ENCODE measurements around the gene ABCB8.
"Not testable (repeated sequence)": the region's sequence is repeated elsewhere in the genome, so short reads cannot be mapped to it uniquely, and the experiment has no call there.

ABCB8 gene

DNA sequence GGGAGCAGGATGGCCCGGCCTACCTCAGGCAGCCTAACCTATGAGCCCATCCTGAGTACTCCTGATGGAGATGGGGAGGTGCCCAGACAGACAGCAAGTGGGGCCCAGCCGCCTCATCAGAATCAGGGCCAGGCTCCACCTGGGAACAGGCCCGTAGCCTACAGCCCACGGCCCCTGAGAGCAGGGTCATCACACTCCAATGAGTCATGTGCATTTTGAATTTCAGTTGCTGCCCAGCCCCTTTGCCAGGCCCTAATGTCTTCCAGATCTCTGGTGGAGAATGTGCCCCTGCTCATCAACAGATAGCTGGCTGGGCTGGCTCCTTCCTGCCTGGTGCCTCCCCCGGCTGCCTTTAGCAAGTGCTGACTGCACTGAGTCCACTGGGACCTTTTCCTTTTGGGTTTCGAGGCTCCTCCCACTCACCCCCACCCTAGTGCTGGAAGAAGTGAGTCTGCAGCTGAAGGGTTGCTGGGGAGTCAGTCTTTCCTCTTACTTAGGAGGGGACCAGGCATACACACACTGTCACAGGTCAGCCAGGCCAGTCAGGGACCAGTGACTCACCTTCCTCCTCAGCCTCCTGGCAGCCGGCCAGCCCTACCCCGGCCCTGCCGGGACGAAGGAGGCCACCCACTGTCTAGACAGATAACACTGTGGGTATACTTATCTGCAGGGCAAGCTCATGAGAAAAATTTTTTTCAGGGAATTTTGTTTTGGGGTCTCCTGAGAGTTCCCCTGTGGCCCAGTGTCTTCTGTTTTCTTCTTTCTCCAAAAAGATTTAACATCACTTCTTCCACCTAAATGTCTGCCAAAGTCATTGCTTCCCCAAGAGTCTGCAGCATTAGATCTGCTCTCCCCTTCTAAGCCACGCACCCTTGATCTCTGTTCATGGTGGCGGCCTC lies 10.9 kb downstream of the ABCB8 start:
- peak; percentile 66 for DNase-seq

- no peak for DNase-seq
These were observed 11.7 kb downstream of the ABCB8 start for GRCh38 chr7:151039850-151040548.

DNA sequence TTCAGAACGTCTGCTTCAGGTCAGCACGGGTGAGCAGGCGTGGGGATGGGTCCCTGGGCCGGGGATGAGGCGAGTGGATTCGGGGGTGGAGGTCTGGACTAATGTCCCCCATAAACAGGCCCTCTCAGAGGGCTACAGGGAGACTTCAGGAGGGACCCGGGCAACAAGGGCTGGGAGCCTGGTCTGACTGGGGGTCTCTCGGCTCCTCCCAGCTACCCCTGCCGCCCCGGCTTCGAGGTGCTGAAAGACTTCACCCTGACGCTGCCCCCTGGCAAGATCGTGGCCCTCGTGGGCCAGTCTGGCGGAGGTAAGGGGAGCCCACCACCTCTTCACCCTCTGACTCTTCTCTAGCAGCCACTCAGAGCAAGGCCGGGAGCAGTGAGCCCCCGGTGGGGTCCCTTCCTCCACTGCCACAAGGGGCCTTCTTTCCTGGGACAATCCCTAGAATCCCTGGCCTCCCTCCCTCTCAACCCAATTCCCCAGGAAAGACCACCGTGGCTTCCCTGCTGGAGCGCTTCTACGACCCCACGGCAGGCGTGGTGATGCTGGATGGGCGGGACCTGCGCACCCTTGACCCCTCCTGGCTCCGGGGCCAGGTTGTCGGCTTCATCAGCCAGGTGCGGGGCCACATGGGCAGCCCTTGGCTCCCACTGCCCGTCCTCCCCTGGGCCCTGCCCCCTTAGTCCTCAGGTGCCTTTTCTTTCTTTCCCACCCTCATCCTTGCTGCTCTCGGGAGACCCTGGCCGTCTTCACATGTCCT lies 12.5 kb downstream of the ABCB8 start:
- DNase-seq = no peak

DNA sequence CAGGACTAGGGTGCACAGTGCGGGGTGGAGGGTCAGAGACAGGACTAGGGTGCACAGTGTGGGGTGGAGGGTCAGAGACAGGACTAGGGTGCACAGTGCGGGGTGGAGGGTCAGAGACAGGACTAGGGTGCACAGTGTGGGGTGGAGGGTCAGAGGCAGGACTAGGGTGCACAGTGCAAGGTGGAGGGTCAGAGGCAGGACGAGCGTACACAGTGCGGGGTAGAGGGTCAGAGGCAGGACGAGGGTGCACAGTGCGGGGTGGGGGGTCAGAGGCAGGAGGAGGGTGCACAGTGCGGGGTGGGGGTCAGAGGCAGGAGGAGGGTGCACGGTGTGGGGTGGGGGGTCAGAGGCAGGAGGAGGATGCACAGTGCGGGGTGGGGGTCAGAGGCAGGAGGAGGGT lies 15.2 kb downstream of the ABCB8 start:
- not testable (repeated sequence) for DNase-seq

- DNase-seq = no peak
These were observed 15.7 kb downstream of the ABCB8 start for GRCh38 chr7:151043959-151044358.

DNA sequence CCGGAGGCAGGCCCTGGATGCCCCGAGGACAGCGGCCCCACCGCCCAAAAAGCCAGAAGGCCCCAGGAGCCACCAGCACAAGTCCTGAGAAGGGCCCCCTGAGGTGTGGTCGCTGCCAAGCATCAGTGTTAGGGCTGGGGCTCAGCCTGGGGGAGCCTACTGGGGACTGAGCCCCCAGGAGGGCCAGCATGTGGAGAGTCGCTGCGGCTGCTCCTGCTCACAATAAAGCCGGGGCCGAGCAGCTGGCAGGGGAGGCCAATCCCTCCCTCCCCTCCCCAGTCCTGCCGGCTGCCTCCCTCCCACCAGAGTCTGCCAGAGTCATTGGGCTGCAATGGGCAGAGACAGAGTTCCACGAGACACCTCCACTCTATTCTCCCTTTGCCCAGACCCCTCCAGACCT lies 17.0 kb downstream of the ABCB8 start:
- no peak for DNase-seq

- DNase-seq = no peak
These were observed 17.7 kb downstream of the ABCB8 start for GRCh38 chr7:151045967-151046366.

DNA sequence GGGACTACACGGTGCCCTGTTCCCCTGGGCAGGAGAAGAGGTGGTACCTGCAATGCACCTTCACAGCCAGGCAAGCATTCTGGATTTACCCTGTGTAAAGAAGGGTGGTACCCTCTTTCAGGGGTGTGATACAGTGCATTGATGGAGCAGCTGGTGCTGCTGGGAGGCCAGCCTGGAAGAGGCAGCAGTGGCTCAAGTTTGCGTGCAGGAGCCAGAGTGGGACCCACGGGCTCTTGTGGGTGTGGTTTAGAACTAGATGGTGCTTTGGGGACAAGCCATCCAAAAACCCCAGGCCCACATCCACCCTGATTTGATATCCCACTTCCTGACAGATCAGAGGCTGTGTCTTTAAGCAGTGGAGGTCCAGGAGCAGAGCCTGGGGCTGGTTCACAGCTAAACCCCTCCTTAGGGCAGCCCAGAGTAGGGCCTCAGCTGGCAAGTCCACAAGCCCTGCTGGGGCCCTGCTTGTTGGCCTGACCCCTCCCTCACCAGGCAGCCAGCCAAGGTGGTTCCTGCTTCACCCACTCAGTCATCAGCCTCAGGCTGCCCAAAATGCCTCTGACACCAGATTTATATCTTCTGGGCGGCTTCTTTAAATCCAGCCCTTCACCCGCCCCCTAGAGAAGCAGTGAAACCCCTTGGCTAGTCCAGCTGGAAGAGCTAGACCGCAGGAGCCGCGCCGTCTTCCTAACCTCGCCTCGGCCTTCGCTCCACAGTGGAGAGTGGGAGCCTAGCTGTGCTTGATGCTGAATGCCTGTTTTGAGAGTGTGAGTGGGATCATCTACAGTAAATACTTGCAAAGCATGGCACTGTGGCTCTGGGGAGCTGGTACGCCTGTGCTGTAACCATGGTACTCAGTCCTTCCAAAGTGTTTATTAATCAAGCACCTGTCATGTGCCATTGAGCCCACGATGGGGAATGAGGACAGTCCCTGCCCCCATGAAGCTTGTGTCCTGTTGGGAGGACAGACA lies 18.6 kb downstream of the ABCB8 start:
- DNase-seq = no peak

GRCh38 chr7:151047976-151048815 lies 19.9 kb downstream of the ABCB8 start, which contains the start of gene ASIC3:
Gene ASIC3, plus strand, starts transcription at chr7:151048531. Its CDS starts 355 bp downstream, at chr7:151048886.
- no peak for DNase-seq

GRCh38 chr7:151048911-151049463 lies 20.7 kb downstream of the ABCB8 start:
- no peak for DNase-seq

DNA sequence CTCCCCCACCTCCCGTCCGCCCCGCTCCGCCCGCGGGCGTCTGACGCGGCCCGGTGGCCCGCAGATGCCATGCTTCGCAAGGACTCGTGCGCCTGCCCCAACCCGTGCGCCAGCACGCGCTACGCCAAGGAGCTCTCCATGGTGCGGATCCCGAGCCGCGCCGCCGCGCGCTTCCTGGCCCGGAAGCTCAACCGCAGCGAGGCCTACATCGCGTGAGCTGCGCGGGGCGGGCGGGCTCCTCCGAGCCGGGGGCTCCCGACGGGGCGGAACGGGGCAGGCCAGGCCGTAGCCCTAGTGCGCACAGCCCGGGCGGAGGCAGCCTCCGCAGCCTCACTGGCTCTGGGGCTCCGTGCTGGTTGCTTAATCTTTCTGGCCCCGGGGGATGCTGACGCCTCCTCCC lies 22.9 kb downstream of the ABCB8 start:
- peak; percentile 65 for DNase-seq

DNA sequence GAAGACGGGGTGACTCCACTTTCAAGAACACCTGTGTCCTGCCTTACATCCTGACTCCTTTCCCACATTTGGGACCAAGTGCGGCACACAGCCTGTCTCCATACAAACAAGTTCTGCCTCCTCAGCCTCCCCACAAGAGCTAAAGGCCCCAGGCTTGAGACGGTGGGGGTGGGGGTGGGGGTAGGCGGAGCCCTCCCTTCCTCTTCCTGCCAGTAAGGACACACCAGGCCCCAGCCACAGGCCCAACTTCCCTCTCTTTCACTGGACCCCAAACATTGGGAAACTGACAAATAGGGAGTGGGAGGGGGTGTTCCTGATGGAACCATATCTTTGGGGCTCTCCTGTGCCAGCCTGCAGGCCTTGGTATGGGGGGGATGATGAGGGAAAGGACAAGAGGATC lies 24.8 kb downstream of the ABCB8 start:
- DNase-seq = no peak

DNA sequence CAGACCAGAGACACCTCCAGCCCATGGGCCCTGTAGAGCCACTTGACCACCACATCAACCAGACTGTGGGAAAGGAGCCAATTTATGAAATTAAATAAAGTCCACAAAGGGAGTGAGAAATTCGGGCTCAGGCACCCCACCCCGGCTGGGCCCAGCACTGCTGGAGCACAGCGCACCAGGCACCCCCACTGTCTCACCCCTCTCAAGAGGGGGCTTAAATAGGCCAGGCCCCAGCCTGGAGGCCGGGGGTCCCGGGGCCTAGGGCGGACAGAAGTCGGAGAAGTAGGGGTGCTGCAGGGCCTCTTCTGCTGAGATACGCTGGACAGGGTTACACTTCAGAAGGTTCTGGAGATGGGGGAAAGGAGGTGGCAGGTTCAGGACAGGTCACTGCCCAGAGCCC lies 25.5 kb downstream of the ABCB8 start:
- DNase-seq = no peak

DNA sequence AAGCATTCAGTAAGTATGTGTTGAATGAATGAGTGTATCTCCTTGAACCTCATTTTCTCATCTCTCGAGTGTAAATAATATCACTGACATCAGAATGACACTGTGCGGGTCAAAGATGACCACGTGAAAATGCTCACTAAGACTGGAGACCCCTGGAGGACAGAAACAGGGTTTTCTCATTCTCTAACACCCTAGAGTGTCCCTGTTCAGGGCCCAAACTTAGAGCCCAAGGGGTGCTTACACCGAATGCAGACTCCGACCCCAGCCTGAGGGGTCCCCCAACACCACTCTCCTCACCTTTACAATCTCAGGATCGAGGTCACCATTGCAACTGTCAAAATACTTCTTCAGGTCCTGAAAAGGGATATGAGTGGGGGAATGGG lies 28.0 kb downstream of the ABCB8 start:
- no peak for DNase-seq

DNA sequence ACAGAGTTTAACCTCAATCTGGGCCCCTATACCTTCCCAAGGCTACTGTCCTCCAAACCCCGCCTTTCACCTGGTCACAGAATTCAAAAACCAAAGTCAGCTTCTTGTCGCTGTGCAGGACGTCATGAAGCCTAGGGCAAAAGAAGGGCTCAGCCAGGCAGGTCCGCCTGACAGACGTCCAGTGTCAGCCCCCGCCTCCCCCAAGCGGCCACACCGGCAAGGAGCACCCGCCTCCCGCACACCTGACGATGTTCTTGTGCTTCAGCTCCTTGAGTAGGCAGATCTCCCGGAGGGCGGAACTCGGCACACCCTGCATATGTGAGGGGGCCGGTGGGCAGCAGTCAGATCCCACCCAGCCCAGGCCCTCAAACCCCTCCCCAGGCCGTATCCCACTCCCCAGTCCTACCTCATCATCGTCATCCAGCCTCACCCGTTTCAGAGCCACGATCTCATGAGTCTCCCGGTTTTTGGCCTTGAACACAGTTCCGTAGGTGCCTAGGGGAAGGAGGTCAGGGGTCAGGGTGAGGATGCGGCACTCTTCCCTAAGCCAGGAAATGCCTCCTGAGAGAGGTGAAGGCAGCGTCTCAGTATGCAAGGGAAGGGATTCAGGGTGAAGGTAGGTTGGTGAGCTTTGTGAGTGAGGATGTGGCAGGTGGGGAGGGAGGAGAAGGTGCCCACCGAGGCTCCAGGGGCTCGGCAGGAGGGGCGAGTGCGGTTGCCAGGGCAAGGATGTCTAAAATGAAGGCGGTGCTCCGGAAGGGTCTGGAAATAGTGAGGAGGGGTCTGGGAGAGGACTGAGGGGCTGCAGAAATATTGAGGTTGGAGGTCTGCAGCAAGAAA lies 28.6 kb downstream of the ABCB8 start:
- DNase-seq = no peak

- no peak for DNase-seq
These were observed 29.3 kb downstream of the ABCB8 start, which contains the start of gene CDK5 for GRCh38 chr7:151057506-151057988. Gene CDK5, minus strand, starts transcription at chr7:151057897. Its CDS starts 49 bp downstream, at chr7:151057848.

DNA sequence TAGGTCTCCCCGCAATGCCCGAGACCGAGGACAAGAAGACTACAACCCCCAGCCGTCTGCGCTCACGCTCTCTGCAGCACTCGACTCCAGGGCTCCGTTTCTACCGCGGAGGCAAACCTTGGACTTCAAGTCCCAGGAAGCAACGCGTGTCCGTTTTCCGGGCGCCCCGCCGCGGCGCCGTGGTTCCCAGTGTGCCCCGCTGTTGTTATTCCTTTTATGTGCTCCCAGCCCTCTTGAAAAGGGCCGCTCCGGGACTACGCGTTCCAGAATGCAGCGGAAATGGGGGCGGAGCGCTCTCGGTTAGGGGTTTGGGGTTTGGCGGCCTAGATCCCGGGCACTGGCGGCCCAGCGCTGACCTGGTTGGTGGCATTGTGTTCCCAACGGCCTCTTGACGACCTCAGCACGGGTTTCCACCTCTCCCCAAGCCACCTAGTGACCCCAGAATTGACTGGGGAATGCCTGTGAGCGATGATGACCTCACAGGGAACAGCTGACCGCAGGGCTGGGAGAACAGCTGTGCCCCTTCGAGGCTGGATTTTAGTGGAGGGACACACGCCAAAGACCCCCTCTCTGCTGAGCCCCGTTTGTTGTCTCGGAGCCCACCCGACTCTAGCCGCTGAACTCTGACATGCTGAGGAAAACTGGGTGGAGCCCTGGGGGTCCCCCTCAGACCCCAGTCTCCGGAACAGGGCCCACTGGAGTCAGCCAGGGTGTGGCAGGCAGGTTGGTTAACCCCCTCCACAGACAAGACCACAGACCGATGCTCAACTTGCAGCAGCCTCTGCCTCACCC lies 29.9 kb downstream of the ABCB8 start:
- DNase-seq = peak; percentile 97

DNA sequence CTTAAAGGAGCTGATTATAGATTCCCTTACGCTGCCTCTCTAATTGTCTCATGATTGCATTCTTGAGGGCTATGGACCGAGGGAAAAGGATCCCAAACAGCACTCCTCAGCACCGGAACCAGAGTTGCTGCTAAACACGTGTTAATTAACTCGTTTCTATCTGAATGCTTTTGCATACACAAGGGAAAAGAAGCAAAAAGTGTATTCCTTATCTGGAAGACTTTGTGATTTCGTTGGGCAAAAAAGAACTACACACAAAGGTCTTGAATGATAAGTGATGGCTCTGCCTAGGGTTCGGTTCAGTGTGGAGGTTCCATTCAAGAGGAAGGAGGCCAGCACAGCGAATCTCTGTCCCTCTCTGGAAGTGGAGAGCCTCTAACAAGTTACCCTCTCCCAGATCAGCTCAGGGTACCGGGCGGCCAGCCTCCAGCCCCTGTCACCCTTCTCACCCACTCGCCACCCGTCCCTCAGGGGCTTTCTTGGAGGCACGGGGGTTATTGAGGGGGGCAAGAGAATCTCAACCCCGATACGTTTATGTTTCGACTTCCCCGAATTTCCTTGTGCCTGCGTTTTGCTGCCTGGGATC lies 30.6 kb downstream of the ABCB8 start:
- peak; percentile 16 for DNase-seq
